NCI-H82 (cell line): ENCODE data around the gene FOXN4.

Source experiments
- DNase-seq: peaks from one replicate; lab custom pipeline; 2025; lab: John Stamatoyannopoulos, UW

FOXN4 gene

GRCh38 chr12:109278912-109279311 lies 30.2 kb downstream of the FOXN4 start:
- no peak for DNase-seq

DNA sequence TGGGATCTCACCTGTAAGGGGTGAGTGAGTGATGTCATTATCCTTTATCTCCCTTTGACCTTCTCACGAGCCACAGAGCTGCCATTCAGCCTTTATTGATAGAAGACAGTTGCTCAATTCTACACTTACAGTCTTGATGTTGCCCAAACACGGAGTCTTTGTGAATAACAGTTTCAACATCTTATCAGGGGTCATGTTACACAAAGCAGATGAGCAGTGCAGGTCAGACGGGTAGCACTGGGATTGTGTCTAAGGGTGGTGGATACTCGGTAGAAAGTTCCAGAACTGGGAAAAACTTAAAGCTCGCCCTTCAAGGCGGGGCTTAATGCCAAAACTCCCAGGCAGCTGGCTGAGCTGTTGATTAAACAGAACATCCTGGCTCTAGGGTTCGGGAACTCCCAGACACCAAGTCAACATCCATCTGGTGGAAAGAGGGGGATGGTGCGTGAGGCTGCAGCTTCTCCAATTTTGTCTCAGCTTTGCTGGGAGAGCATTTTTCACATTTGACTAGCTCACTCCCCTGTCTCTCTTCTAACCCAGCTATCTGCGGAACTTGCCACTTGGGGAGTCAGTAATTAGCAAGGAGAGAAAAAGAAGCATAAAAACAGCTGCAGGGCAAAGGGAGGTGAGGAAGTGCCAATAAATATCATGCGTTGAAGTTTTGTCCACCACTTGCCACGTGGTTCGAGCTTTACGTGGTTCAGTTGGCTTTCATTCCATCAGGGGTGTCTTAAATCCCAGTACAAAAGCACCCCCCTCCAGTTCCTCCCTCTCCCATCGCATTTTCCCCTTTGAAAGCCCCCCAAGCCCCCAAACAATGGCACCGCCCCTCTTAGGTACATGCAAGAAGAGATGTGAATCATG lies 31.0 kb downstream of the FOXN4 start:
- peak; percentile 81 for DNase-seq

DNA sequence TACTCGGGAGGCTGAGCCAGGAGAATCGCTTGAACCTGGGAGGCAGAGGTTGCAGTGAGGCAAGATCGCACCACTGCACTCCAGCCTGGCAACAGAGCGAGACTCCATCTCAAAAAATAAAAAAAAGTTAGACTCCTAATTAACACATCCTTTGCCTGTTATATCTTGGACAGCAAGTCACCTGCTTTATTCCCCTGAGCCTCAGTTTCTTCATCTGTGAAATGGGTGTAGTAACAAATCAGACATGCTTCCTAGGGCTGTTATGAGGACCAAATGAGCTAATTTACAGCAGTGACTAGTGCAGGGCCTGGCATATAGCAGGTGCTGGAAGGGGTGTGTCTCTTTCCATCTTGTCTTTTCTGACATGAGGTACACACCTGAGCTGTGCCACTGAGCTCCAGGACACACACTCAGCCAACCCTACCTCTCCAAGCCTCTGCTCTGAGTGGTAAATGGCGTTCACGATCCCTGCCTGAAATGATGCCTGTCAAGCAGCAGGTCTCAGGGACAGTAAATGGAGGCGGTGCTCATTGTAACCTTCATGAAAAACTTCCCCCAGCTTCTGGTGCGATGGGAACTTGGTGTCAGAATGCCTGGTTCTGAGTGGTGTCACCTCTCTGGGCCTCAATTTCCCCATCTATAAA lies 31.7 kb downstream of the FOXN4 start:
- no peak for DNase-seq

DNA sequence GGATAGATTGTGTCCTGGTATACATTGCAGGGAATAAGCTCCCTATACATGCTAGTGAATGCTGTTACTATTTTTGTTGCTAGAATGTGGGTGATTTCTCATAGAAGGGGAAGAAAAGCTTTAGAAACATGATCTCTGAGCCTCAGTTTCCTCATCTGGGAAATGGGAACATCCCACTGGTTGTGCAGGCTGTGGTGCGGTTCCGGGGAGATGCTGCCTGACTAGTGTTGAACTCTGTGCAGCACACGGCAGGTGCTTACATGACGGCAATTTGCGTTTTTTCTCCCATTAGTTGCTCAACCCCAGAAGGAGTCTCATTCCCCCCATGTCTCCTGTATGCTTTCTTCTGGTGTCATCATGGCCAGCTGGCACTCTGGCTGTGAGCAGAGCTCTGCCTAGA lies 32.9 kb downstream of the FOXN4 start:
- no peak for DNase-seq

- DNase-seq = no peak
Measured at GRCh38 chr12:109275173-109275572, 33.9 kb downstream of the FOXN4 start.

GRCh38 chr12:109274381-109274780 lies 34.7 kb downstream of the FOXN4 start:
- DNase-seq = no peak

DNA sequence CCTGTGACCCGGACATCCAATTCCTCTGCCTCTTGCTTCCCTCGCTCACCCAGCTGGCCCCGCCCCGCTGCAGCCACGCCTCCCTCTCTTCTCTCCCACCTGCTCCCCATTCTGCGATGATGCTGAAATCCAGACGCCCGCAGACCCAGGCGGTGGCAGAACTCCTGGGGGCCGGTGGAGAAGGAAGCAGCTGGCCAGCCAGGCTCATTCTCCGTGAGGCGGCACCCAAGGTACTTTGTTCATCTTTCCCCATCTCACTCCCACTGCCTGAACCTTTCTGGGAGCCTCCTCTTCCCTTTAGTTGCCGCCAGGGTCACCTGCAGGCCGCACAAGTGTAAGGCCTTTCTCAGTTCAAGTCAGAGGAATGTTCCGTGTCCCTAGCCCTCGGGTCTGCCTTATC lies 35.7 kb downstream of the FOXN4 start:
- DNase-seq = peak; percentile 63

DNA sequence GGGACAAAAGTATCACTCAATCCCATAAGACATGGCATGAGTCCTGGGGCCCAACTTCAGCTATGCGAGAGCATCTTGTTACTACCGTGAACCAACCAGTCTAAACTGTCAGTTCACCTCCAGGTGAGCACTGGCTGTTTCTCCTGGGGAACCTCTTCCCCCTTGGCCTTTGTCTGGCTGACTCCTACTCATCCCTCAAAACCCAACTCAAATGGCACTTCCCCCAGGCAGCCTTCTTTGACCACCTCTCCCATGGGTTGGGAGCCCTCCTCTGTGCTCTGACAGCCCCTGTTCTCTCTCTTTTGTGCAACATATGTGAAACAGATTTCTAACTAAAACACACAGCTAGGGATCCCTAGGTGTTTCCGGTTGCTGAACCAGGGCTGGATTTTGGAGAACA lies 37.7 kb downstream of the FOXN4 start:
- no peak for DNase-seq

DNA sequence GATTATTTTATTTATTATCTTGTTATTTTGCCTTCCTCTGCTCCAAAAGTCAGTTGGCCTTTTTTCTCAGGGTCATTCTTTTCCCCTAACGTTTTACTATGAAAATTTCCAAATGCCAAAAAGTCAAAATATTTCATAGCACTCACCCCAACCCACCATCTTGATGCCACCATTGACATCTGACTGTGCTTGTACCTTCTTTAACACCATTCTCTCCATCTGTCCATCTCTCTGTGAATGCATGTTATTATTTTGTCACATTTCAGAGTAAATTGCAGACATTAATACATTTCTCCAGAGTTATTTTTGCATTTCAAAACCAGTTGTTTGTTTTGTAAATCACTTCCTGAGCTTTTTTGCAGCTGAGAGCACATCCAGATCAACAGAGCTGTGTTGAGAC lies 38.6 kb downstream of the FOXN4 start:
- DNase-seq = no peak

GRCh38 chr12:109269428-109269827 lies 39.7 kb downstream of the FOXN4 start:
- DNase-seq = no peak

- DNase-seq = no peak
Measured at GRCh38 chr12:109268896-109269295, 40.2 kb downstream of the FOXN4 start.

GRCh38 chr12:109267361-109267760 lies 41.7 kb downstream of the FOXN4 start:
- no peak for DNase-seq

DNA sequence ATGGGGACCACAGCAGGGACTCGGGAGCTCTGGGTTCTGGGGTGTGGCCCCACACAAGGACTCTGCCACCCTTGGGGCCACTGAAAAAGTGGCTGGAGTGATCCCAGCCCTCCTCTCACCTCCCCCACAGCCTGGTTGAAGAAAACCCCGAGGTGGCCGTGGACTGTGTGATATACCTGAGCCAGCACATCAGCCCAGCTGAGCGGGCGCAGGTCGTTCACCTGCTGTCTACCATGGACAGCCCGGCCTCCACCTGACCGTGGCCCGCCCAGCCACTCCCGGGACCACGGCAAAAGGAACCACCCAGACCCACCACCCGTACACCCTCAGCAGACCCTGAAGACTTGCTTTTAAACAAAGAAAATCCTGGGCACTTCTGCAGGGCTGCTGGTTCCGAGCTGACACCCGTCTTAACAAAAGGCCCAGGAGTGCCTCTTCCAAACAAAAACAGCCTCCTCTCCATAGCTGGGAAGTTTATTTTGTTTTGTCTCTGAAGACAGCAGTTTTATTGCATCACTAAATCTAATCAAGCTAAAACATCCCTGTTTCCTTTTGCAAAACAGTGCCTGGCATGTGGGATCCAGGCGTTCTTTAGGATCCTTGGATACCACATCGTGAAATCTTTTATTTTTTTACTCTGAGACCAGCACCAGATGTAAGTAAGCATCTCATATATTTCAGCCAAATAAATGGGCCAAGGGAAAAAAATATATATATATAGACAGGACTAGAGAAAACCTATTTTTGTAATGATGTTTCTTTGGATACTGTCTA lies 42.8 kb downstream of the FOXN4 start:
- no peak for DNase-seq

DNA sequence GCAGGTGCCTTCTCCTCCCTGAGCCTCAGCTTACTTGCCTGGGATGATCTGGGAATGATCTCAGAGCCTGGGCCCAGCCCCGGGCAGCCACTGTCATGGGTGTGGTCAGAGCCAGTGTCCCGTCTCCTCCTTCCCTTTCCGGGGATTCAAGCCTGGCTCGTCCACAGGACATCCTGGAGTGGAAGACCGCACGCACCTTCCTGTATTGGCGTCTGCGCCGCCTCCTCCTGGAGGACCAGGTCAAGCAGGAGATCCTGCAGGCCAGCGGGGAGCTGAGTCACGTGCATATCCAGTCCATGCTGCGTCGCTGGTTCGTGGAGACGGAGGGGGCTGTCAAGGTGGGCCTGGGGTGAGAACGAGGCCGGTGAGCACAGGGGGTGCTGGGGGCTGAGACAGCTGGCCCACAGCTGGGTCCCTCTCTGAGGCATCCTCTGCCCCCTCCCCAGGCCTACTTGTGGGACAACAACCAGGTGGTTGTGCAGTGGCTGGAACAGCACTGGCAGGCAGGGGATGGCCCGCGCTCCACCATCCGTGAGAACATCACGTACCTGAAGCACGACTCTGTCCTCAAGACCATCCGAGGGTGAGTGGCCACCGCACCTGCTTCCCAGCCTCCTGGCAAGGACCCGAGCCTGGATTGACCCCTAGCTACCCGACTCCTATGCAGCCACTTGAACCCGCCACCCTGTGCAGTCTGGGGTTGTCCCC lies 44.0 kb downstream of the FOXN4 start:
- no peak for DNase-seq

- DNase-seq = peak; percentile 91
Measured at GRCh38 chr12:109264095-109264942, 44.8 kb downstream of the FOXN4 start.

DNA sequence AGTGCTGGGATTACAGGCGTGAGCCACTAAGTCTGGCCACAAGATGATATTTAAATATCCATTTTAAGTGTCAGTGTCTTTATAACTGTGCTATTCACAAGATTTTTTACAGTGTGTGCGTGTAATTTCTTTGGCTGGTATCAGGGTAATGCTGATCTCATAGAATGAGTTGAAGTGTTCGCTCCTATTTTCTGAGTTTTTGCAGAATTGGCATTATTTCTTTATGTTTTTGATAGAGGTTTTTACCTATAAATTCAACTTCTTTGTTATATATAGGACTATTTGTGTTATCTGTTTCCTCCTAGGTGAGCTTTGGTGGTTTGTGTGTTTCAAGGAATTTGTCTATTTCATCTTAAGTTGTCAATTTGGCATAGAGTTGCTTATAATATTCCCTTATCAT lies 45.6 kb downstream of the FOXN4 start:
- no peak for DNase-seq

GRCh38 chr12:109261939-109262338 lies 47.1 kb downstream of the FOXN4 start:
- no peak for DNase-seq

GRCh38 chr12:109261087-109261486 lies 48.0 kb downstream of the FOXN4 start:
- no peak for DNase-seq

DNA sequence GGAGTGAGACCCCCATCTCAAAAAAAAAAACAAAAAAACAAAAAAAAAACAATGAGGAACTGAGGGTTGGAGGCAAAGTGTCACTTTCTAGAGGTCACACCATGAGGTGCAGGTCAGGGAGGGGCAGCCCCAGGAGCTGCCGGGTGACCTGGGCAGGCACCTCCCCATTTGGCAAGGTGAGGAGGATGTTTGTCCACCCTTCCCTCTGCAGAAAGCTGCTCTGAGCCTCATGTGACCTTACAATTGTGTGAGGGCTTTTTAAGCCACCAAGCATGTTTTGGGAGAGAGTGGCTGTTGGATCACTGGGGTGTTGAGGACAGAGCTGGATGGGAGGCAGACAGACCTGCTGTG lies 49.6 kb downstream of the FOXN4 start:
- DNase-seq = no peak

- DNase-seq = no peak
Measured at GRCh38 chr12:109258607-109259544, 50.2 kb downstream of the FOXN4 start.
